Bronchial epithelial cell (primary cell): ENCODE data around the gene KCNG1. TPM values are rescaled to one million over a fixed set of nuclear protein-coding genes. Genes with fewer than 3 reads are reported as not detected.

ENCODE experiments used
- DNase-seq: peaks from one replicate; pipeline ENCODE4 v3.0.0-alpha.2; 2010; ENCODE audit warnings: low read depth
- FAIRE-seq: peaks from 2 replicates; lab custom pipeline; 2011; peaks lifted over from hg19 to GRCh38; lab: Jason Lieb, UNC
- H3K27me3 ChIP-seq: 2 replicates; pipeline ENCODE4 v1.5.1; 2011; ENCODE audit warnings: low read length; ENCODE audit not compliant: control insufficient read depth, insufficient read depth
- H3K36me3 ChIP-seq: 2 replicates; pipeline ENCODE4 v1.5.1; 2011; ENCODE audit warnings: low read length; ENCODE audit not compliant: control insufficient read depth, insufficient read depth
- H3K4me3 ChIP-seq: 2 replicates; pipeline ENCODE4 v1.5.1; 2011; ENCODE audit warnings: mild to moderate bottlenecking, low read depth, low read length, control low read depth
- total RNA-seq: library from RNA; depleted of rRNA; stranded (reverse); fragments of >200 nt; gene quantifications from 2 replicates; pipeline ENCODE4 v1.2.1, GENCODE V29; 2014
- TF ChIP-seq, protein P1 (sequence below): IDR thresholded peaks from 2 replicates; pipeline ENCODE4 v1.5.1; 2011; ENCODE audit warnings: mild to moderate bottlenecking, moderate library complexity, low read length, control low read depth, inconsistent platforms; ENCODE audit not compliant: insufficient read depth, severe bottlenecking

KCNG1 gene
- total RNA-seq, 1 donor from 2014 or later, result 91.1 TPM

DNA sequence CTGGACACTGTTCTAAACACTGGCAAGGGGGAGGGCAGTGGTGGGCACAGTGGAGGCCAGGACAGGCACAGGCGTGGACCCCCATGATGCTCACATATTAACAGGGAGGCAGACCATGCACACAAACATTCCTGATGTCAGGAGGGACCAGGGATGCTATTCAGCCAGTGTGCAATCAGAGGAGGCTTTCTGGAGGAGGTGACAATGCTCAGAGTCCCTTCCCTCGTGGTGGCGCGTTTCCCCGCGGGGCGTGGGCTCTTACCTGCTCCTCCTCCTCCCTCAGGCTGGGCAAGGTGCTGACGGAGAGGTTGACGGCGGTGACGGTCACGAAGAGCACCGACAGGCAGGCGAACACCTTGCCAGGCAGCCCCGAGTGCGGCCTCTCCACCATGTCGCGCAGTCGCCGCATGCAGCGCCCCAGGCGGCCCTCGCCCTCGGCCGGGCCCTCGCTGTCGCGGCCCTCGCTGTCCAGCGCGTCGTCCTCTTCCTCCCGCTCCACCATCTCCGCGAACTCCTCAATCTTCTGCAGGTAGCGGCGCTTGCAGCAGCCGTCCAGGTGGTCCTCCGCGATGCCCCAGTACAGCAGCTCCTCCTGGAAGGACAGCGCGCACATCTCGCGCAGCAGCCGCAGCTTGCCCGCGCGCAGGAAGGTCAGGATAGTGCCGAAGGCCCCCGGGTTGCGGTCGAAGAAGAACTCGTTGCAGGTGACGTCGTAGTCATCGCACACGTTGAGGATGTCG is 13.4 kb downstream of the KCNG1 start:
- DNase-seq (no peak), FAIRE-seq (no peak)
- no peak overlapping the region for H3K4me3 ChIP-seq
- H3K27me3 ChIP-seq, result no peaks in the 10 kb centered on the region
- H3K36me3 ChIP-seq, result peaks cover 1% of the 10 kb centered on the region
- TF ChIP-seq, protein P1, sequence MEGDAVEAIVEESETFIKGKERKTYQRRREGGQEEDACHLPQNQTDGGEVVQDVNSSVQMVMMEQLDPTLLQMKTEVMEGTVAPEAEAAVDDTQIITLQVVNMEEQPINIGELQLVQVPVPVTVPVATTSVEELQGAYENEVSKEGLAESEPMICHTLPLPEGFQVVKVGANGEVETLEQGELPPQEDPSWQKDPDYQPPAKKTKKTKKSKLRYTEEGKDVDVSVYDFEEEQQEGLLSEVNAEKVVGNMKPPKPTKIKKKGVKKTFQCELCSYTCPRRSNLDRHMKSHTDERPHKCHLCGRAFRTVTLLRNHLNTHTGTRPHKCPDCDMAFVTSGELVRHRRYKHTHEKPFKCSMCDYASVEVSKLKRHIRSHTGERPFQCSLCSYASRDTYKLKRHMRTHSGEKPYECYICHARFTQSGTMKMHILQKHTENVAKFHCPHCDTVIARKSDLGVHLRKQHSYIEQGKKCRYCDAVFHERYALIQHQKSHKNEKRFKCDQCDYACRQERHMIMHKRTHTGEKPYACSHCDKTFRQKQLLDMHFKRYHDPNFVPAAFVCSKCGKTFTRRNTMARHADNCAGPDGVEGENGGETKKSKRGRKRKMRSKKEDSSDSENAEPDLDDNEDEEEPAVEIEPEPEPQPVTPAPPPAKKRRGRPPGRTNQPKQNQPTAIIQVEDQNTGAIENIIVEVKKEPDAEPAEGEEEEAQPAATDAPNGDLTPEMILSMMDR, result no peak

DNA sequence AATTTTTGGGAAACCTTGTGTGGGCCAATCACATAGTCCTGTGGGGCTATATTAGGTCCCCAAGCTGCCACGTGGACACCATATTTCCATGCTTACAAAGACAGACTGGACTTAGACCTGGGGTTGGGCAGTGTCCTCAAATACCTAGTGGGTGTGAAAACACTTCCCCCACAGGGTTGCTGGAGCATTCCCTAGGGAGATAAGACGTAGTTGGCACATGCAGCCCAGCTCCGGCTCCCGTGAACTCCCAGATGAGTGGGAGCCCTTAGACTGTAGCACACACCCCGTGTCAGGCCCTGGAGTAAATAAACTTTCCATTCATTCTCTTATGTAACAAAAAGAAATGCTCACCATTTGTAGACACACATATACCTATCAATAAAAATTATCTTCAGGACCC is 14.2 kb downstream of the KCNG1 start:
- DNase-seq, result no peak
- no peak overlapping the region for H3K4me3 ChIP-seq
- FAIRE-seq, result no peak

DNA sequence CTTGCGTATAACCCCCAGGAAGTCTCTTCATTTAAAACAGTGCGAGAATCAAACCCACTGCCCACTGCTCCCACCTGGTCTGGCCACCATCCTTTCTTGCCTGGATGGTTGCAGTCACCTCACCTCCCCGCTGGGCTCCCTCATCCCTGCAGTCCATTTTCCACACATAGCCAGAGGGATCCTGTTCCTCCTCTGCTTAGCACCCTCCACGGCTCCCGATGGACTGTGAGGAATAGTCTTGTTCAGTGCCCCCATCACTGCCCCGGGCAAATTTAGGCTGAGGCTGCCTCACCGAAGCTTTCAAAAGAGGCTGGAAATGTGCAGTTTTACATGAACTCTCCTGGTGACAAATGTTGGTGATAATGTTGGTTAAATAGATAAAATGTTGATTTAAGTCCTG is 17.7 kb downstream of the KCNG1 start:
- FAIRE-seq (no peak), DNase-seq (no peak)
- TF ChIP-seq, protein P1, result no peak
- Histone ChIP-seq H3K27me3 (no peaks in the 10 kb centered on the region), H3K36me3 (peaks cover 1% of the 10 kb centered on the region), H3K4me3 (no peak overlapping the region)

More for the DNA sequence above, 14.2 kb downstream of the KCNG1 start:
- peaks cover 1% of the 10 kb centered on the region for H3K36me3 ChIP-seq
- TF ChIP-seq, protein P1, result no peak
- H3K27me3 ChIP-seq, result no peaks in the 10 kb centered on the region

DNA sequence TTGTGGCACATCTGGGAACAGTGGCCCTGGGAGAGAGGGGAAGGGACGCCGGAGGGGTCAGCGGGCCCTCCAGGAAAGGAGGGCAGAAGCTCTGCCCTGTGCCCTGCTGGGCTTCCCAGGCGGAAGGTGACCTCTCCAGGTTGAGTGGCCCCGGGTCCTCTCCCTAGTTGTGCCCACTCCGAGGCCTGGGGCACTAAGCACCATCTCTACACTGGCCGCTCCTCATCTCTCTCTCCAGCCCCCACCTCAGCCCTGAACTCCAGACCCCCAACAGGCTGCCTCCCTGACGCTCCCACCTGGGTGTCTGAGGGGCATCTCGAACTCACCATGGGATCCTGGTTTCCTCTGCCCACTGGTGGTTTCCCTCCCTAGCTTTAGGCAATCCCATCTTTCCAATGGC is 18.1 kb downstream of the KCNG1 start:
- FAIRE-seq, result no peak
- Histone ChIP-seq H3K36me3 (peaks cover 1% of the 10 kb centered on the region), H3K4me3 (no peak overlapping the region), H3K27me3 (no peaks in the 10 kb centered on the region)
- TF ChIP-seq, protein P1, result no peak
- no peak for DNase-seq

DNA sequence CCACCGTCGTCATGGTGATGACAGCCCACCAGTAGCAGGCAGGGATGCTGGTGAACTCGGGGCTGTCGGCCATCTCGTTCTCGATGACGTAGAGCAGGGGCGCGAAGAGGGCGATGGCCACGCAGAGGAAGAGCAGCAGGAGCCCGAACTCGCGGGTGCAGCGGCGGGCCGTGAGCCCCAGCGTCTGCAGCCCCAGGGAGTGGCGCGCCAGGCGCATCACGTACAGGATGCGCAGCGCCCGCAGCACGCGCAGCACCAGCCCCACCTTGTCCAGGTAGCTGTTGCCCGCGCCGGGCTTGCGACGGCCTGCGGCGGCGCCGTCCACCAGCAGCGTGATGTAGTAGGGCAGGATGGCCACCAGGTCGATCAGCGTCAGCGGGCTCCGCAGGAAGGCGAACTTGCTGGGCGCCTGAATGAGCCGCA is 18.6 kb downstream of the KCNG1 start:
- no peak for DNase-seq
- H3K36me3 ChIP-seq, result peaks cover 1% of the 10 kb centered on the region
- no peak overlapping the region for H3K4me3 ChIP-seq
- TF ChIP-seq, protein P1, result no peak
- no peaks in the 10 kb centered on the region for H3K27me3 ChIP-seq
- no peak for FAIRE-seq
